ENCODE data around the gene AFAP1. TPM values are rescaled to one million over a fixed set of nuclear protein-coding genes. Genes with fewer than 3 reads are reported as not detected.

Gene AFAP1
- total RNA-seq, 2 experiments from 2014 or later = 7.1 to 7.9 TPM

- H3K27ac Mint-ChIP-seq = peak overlapping the region; percentile 91
- ChIA-PET POLR2A (no interaction called here), CTCF (interaction anchor here (1.4 to 2.1 kb wide), 2 partner anchors 10 to 14 kb away, joined by 5 to 8 read pairs; no protein-coding TSS in a partner anchor)
- H3K27me3 Mint-ChIP-seq = no peaks in the 10 kb centered on the region
- no peaks in the 10 kb centered on the region for H3K36me3 Mint-ChIP-seq (ENCODE audit: low read depth)
- H3K4me3 Mint-ChIP-seq = no peak overlapping the region
- DNase-seq = no peak
- no peaks in the 10 kb centered on the region for H3K9me3 Mint-ChIP-seq
- H3K4me1 Mint-ChIP-seq = peaks cover 25% of the 10 kb centered on the region
Observed at GRCh38 chr4:7760706-7761105, 179.0 kb downstream of the AFAP1 start.

- DNase-seq = no peak
- POLR2A ChIA-PET = no interaction called here
- Mint-ChIP-seq H3K27me3 (no peaks in the 10 kb centered on the region), H3K4me3 (no peak overlapping the region), H3K4me1 (peaks cover 25% of the 10 kb centered on the region), H3K36me3 (ENCODE audit: low read depth) (no peaks in the 10 kb centered on the region), H3K27ac (peak overlapping the region; percentile 91), H3K9me3 (no peaks in the 10 kb centered on the region)
- CTCF ChIA-PET = interaction anchor here (0.8 to 2.1 kb wide), 3 partner anchors 9 to 14 kb away, joined by 4 to 8 read pairs (median 5); no protein-coding TSS in a partner anchor
Observed at GRCh38 chr4:7760228-7760627, 179.4 kb downstream of the AFAP1 start.

GRCh38 chr4:7759635-7760034 is 180.0 kb downstream of the AFAP1 start:
- POLR2A ChIA-PET = no interaction called here
- no peak for DNase-seq
- Mint-ChIP-seq H3K9me3 (no peaks in the 10 kb centered on the region), H3K27me3 (no peaks in the 10 kb centered on the region), H3K36me3 (ENCODE audit: low read depth) (no peaks in the 10 kb centered on the region), H3K4me3 (peak overlapping the region; percentile 63), H3K27ac (peak overlapping the region; percentile 91), H3K4me1 (peaks cover 25% of the 10 kb centered on the region)
- CTCF ChIA-PET = interaction anchor here (0.8 to 2.3 kb wide), 4 partner anchors 10 to 45 kb away, joined by 4 to 7 read pairs (median 5); no protein-coding TSS in a partner anchor

DNA sequence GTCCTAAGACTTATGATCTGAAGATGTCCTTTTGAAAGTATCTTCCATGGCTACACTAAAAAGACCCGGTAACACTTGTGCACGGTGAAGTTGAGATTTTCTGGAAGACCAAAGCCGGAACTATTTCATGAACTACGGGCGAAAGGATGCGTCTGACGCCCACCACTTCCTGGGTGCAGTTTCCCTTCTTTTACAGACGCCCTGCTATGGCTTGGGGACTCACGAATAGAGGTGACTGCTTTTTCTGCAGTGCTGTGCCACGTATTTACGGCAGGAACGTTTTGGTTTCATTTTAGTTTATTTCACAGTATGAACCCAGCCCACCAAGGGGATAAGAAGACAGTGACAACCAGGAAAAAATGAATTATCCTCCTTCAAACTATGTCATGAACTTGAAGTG is 180.4 kb downstream of the AFAP1 start:
- Mint-ChIP-seq H3K9me3 (no peaks in the 10 kb centered on the region), H3K4me1 (peaks cover 25% of the 10 kb centered on the region)
- POLR2A ChIA-PET = no interaction called here

DNA sequence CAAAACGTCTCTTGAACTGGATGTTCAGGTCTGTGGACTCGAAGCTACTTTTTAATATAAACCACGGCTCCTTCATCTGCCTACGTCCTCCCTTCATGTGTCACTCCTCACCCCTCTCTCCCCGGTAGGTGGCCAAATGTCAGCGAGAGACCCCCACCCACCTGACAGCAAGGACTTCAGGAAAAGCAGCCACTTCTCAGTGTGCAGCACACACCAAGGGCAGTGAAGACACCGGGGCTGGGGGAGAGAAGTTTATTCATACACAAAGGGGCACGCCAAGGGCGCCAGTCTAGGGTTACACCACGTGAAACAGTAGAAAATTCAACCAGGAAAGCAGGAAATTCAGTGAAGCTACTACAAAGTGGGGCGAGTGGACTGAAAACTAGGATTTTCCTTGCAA is 181.2 kb downstream of the AFAP1 start:
- H3K36me3 Mint-ChIP-seq (ENCODE audit: low read depth) = no peaks in the 10 kb centered on the region
- peak overlapping the region; percentile 91 for H3K27ac Mint-ChIP-seq
- POLR2A ChIA-PET = no interaction called here
- DNase-seq = no peak
- CTCF ChIA-PET = interaction anchor here (1.2 to 2.3 kb wide), 3 partner anchors 17 to 47 kb away, joined by 3 to 7 read pairs (median 4); no protein-coding TSS in a partner anchor
- H3K4me3 Mint-ChIP-seq = no peak overlapping the region
- peaks cover 25% of the 10 kb centered on the region for H3K4me1 Mint-ChIP-seq
- no peaks in the 10 kb centered on the region for H3K9me3 Mint-ChIP-seq
- H3K27me3 Mint-ChIP-seq = no peaks in the 10 kb centered on the region

More for the DNA sequence above, 180.4 kb downstream of the AFAP1 start:
- no peaks in the 10 kb centered on the region for H3K36me3 Mint-ChIP-seq (ENCODE audit: low read depth)
- peak; percentile 65 for DNase-seq
- peak overlapping the region; percentile 91 for H3K27ac Mint-ChIP-seq
- peak overlapping the region; percentile 63 for H3K4me3 Mint-ChIP-seq
- CTCF ChIA-PET = interaction anchor here (0.8 to 2.3 kb wide), 4 partner anchors 10 to 45 kb away, joined by 4 to 7 read pairs (median 5); no protein-coding TSS in a partner anchor
- H3K27me3 Mint-ChIP-seq = no peaks in the 10 kb centered on the region

- no peaks in the 10 kb centered on the region for H3K9me3 Mint-ChIP-seq
- H3K4me3 Mint-ChIP-seq = no peak overlapping the region
- peak overlapping the region; percentile 91 for H3K27ac Mint-ChIP-seq
- H3K27me3 Mint-ChIP-seq = no peaks in the 10 kb centered on the region
- CTCF ChIA-PET = interaction anchor here (1.0 to 2.3 kb wide), 4 partner anchors 9 to 47 kb away, joined by 3 to 7 read pairs (median 4); no protein-coding TSS in a partner anchor
- POLR2A ChIA-PET = no interaction called here
- H3K4me1 Mint-ChIP-seq = peaks cover 25% of the 10 kb centered on the region
- no peak for DNase-seq
- no peaks in the 10 kb centered on the region for H3K36me3 Mint-ChIP-seq (ENCODE audit: low read depth)
Observed at GRCh38 chr4:7757501-7758471, 181.9 kb downstream of the AFAP1 start.

DNA sequence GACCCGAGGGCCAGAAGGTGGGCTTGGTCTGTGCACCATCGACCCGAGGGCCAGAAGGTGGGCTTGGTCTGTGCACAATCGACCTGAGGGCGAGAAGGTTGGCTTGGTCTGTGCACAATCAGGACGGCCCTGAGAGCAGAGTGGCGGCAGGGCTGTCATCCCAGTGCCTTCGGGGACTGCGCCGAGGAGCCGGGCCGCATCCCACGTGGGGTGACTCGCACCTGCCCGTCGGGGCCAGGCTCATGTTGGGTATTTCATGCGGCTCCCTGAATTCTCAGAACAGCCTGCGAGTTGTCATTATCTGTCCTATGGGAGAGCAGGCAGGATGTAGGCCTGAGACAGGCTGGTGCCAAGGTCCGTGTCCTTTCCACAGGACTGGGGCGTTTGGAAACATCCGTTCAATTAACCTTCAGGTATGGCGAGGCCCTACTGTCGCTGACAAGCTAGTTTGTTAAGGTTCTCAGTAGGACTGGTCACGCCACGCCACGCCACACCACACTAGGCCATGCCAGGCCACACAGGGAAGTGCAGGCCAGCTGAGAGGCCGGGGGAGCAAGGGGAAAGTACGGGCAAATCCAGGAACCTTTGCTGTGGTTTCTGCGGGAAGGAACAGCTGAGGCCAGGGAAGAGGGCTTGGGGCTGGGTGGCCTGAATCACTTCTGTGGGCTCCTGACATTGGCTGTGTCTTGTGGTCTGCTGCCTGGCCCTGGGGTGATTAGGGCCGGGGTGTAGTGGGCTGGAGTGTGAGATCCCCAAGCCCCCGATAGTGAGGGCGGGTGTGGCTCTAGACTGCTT is 182.9 kb downstream of the AFAP1 start:
- ChIA-PET CTCF (interaction anchor here (1.0 kb wide), 1 partner anchor 8 kb away, joined by 3 read pairs; no protein-coding TSS in a partner anchor), POLR2A (no interaction called here)
- H3K27ac Mint-ChIP-seq = peak overlapping the region; percentile 91
- peaks cover 24% of the 10 kb centered on the region for H3K4me1 Mint-ChIP-seq
- no peak overlapping the region for H3K4me3 Mint-ChIP-seq
- DNase-seq = no peak
- H3K27me3 Mint-ChIP-seq = no peaks in the 10 kb centered on the region
- no peaks in the 10 kb centered on the region for H3K36me3 Mint-ChIP-seq (ENCODE audit: low read depth)
- H3K9me3 Mint-ChIP-seq = no peaks in the 10 kb centered on the region

- Mint-ChIP-seq H3K36me3 (ENCODE audit: low read depth) (peaks cover 2% of the 10 kb centered on the region), H3K27me3 (no peaks in the 10 kb centered on the region), H3K4me3 (no peak overlapping the region), H3K9me3 (no peaks in the 10 kb centered on the region), H3K27ac (peak overlapping the region; percentile 66), H3K4me1 (peaks cover 24% of the 10 kb centered on the region)
- DNase-seq = no peak
- POLR2A ChIA-PET = no interaction called here
- CTCF ChIA-PET = no interaction called here
Observed at GRCh38 chr4:7756071-7756470, 183.6 kb downstream of the AFAP1 start.

- H3K36me3 Mint-ChIP-seq (ENCODE audit: low read depth) = peaks cover 2% of the 10 kb centered on the region
- H3K4me1 Mint-ChIP-seq = peaks cover 28% of the 10 kb centered on the region
- ChIA-PET POLR2A (no interaction called here), CTCF (no interaction called here)
- no peak for DNase-seq
- no peaks in the 10 kb centered on the region for H3K9me3 Mint-ChIP-seq
- H3K27ac Mint-ChIP-seq = peak overlapping the region; percentile 66
- no peaks in the 10 kb centered on the region for H3K27me3 Mint-ChIP-seq
- no peak overlapping the region for H3K4me3 Mint-ChIP-seq
Observed at GRCh38 chr4:7755561-7755960, 184.1 kb downstream of the AFAP1 start.

DNA sequence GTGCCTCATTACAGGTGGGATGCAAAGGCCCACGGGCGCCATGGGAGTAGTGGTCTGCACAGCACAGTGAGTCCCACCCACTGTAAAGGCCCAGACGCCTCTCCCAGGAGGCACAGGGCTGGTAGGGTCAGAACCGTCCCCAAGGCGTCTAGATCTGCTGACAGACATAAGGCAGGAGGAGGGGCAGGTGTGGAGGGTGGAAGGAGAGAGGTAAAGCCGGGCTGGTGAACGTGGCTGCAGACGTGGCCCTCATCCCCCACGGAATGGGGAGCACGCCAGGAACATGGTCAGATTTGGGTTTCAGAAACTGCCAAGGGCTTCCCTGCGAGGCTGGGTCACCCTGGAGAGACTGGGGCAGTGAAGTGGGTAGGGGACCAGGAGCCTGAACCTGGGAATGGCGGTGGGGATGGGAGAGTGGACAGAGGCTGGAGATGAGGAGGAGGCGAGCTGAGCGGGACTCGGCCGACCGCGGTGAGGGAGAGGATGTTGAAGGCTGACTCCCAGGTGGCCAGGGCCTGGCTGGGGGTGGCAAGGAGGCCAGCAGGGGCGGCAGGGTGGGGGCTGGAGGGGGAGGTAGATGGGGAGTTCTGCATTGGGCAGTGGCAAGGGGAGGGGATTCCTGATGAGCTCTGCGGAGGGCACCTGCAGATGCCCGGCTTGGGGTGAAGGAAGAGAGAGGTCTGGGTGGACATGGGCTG is 184.9 kb downstream of the AFAP1 start:
- H3K4me1 Mint-ChIP-seq = peaks cover 30% of the 10 kb centered on the region
- no peak overlapping the region for H3K27ac Mint-ChIP-seq
- no peak for DNase-seq
- ChIA-PET CTCF (no interaction called here), POLR2A (no interaction called here)
- H3K27me3 Mint-ChIP-seq = no peaks in the 10 kb centered on the region
- no peaks in the 10 kb centered on the region for H3K9me3 Mint-ChIP-seq
- H3K36me3 Mint-ChIP-seq (ENCODE audit: low read depth) = peaks cover 2% of the 10 kb centered on the region
- no peak overlapping the region for H3K4me3 Mint-ChIP-seq

DNA sequence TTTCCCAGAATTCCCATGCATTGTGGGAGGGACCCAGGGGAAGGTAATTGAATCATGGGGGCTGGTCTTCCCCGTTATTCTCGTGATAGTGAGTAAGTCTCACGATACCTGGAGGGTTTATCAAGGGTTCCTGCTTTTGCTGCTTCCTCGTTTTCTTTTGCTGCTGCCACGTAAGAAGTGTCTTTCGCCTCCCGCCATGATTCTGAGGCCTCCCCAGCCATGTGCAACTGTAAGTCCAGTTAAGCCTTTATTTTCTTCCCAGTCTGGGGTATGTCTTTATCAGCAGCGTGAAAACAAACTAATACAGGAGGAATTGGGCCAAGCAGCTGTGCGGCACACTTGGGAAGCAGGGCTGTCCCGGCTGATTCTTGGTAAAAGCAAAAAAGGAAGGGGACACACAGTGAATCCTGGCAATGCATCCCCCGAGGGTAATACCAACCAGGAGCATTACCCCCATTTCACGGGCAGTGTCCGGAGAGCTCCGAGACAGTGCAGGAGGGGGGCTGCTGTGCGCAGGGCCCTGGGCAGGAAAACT is 185.7 kb downstream of the AFAP1 start:
- peaks cover 2% of the 10 kb centered on the region for H3K36me3 Mint-ChIP-seq (ENCODE audit: low read depth)
- H3K27me3 Mint-ChIP-seq = no peaks in the 10 kb centered on the region
- H3K4me3 Mint-ChIP-seq = no peak overlapping the region
- ChIA-PET POLR2A (no interaction called here), CTCF (interaction anchor here (1.0 kb wide), 1 partner anchor 8 kb away, joined by 4 read pairs; no protein-coding TSS in a partner anchor)
- H3K27ac Mint-ChIP-seq = no peak overlapping the region
- peaks cover 29% of the 10 kb centered on the region for H3K4me1 Mint-ChIP-seq
- no peak for DNase-seq
- no peaks in the 10 kb centered on the region for H3K9me3 Mint-ChIP-seq

DNA sequence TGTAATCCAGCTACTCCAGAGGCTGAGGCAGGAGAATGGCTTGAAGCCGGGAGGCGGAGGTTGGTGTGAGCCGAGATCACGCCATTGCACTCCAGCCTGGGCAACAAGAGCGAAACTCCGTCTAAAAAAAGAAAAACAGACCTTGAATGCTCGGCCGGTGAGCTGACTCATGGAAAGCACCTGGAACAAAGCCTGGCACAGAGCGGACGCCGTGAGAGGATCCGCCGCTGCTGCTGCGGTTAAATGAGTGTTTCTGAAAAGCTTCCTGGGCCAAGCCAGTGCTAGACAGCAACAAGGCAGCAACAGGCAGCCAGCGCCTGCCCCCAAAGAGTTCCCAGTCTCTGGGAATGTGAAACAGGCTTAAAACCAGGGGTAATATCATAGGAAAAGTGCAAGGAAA is 186.4 kb downstream of the AFAP1 start:
- no peak for DNase-seq

More for the DNA sequence above, 186.4 kb downstream of the AFAP1 start:
- POLR2A ChIA-PET = no interaction called here
- CTCF ChIA-PET = interaction anchor here (1.0 kb wide), 1 partner anchor 8 kb away, joined by 4 read pairs; no protein-coding TSS in a partner anchor
- no peaks in the 10 kb centered on the region for H3K9me3 Mint-ChIP-seq
- no peak overlapping the region for H3K27ac Mint-ChIP-seq
- H3K27me3 Mint-ChIP-seq = no peaks in the 10 kb centered on the region
- H3K4me3 Mint-ChIP-seq = no peak overlapping the region
- H3K36me3 Mint-ChIP-seq (ENCODE audit: low read depth) = peaks cover 2% of the 10 kb centered on the region
- peaks cover 27% of the 10 kb centered on the region for H3K4me1 Mint-ChIP-seq

Data from activated CD4-positive, alpha-beta T cell treated with anti-CD3 and anti-CD28 coated beads, Interleukin-2, amount 10 ng/mL, durations not matched to agents 7 days and 5 days (primary cell).